Neural cell (in vitro differentiated cells): ENCODE data around the gene AIPL1. TPM values are rescaled to one million over a fixed set of nuclear protein-coding genes. Genes with fewer than 3 reads are reported as not detected.

ENCODE experiments used
- H2AFZ ChIP-seq: fragments of 200-600, 300-800 bp; sonication (generic), shearing (Covaris generic); 2 replicates; pipeline ENCODE4 v1.6.0; 2014; ENCODE audit warnings: low read depth, mild to moderate bottlenecking, antibody characterized with exemption, low read length, moderate library complexity
- H3F3A ChIP-seq: fragments of 200-600 bp; shearing (Covaris generic); 2 replicates; pipeline ENCODE4 v1.6.1; 2016; ENCODE audit warnings: mild to moderate bottlenecking, moderate library complexity, mixed read lengths, antibody characterized with exemption, low read length; ENCODE audit not compliant: insufficient read depth, poor library complexity, severe bottlenecking
- H3K27ac ChIP-seq: fragments of 200-600, 300-800 bp; sonication (generic), shearing (Covaris generic); 2 replicates; pipeline ENCODE4 v1.5.1; 2014; ENCODE audit warnings: mild to moderate bottlenecking, low read length, moderate library complexity
- H3K27me3 ChIP-seq: fragments of 300-800, 200-600 bp; sonication (generic), shearing (Covaris generic); 2 replicates; pipeline ENCODE4 v1.6.0; 2014; ENCODE audit warnings: mild to moderate bottlenecking, low read depth, low read length, moderate library complexity; ENCODE audit not compliant: insufficient read depth
- H3K36me3 ChIP-seq: fragments of 300-800, 200-600 bp; sonication (generic), shearing (Covaris generic); 2 replicates; pipeline ENCODE4 v1.5.1; 2014; ENCODE audit warnings: mild to moderate bottlenecking, antibody characterized with exemption, low read length, moderate library complexity; ENCODE audit not compliant: insufficient read depth
- H3K4me2 ChIP-seq: fragments of 300-800, 200-600 bp; sonication (generic), shearing (Covaris generic); 2 replicates; pipeline ENCODE4 v1.6.0; 2014; ENCODE audit warnings: mild to moderate bottlenecking, low read length
- H3K4me3 ChIP-seq: fragments of 300-800, 200-600 bp; sonication (generic), shearing (Covaris generic); 2 replicates; pipeline ENCODE4 v1.5.1; 2014; ENCODE audit warnings: mild to moderate bottlenecking, low read length, moderate library complexity
- H3K79me2 ChIP-seq: fragments of 200-600 bp; shearing (Covaris generic); replicated peaks from 2 replicates; pipeline ENCODE4 v1.6.0; 2014; ENCODE audit warnings: mild to moderate bottlenecking, low read length, moderate library complexity; ENCODE audit not compliant: insufficient read depth
- H3K9ac ChIP-seq: fragments of 300-800, 200-600 bp; sonication (generic), shearing (Covaris generic); 2 replicates; pipeline ENCODE4 v1.6.1; 2016; ENCODE audit warnings: mild to moderate bottlenecking, low read length, mixed read lengths
- H3K9me2 ChIP-seq: fragments of 200-600 bp; shearing (Covaris generic); 2 replicates; pipeline ENCODE4 v1.6.1; 2016; ENCODE audit warnings: mild to moderate bottlenecking, low read length, mixed read lengths; ENCODE audit not compliant: insufficient read depth
- H3K9me3 ChIP-seq: fragments of 200-600, 300-800 bp; sonication (generic), shearing (Covaris generic); 2 replicates; pipeline ENCODE4 v1.6.1; 2016; ENCODE audit warnings: mild to moderate bottlenecking, mixed run types, low read length, moderate library complexity, mixed read lengths
- H4K20me1 ChIP-seq: fragments of 200-600 bp; shearing (Covaris generic); 2 replicates; pipeline ENCODE4 v1.6.1; 2016; ENCODE audit warnings: mild to moderate bottlenecking, mixed run types; ENCODE audit not compliant: insufficient read depth
- EP300 ChIP-seq: fragments of 450-650 bp; conservative IDR thresholded peaks from 2 replicates; pipeline ENCODE4 v1.6.1; 2014; ENCODE audit warnings: antibody characterized with exemption, mild to moderate bottlenecking, moderate library complexity; ENCODE audit not compliant: poor library complexity, severe bottlenecking
- EZH2 ChIP-seq: fragments of 200-600, 300-800 bp; shearing (Covaris generic), sonication (generic); IDR thresholded peaks from 2 replicates; pipeline ENCODE4 v1.6.1; 2014; ENCODE audit warnings: antibody characterized with exemption, low read length, borderline replicate concordance, mild to moderate bottlenecking; ENCODE audit not compliant: insufficient read depth, poor library complexity, severe bottlenecking
- MXI1 ChIP-seq: fragments of 450-650 bp; conservative IDR thresholded peaks from 2 replicates; pipeline ENCODE4 v1.6.1; 2014; ENCODE audit warnings: antibody characterized with exemption, mild to moderate bottlenecking; ENCODE audit not compliant: poor library complexity, severe bottlenecking
- POLR2AphosphoS5 ChIP-seq: IDR thresholded peaks from 2 replicates; pipeline ENCODE4 v1.6.1; 2012
- RAD21 ChIP-seq: fragments of 450-650 bp; conservative IDR thresholded peaks from 2 replicates; pipeline ENCODE4 v1.6.1; 2014; ENCODE audit warnings: antibody characterized with exemption, mild to moderate bottlenecking, moderate library complexity
- SMC3 ChIP-seq: fragments of 450-650 bp; conservative IDR thresholded peaks from 2 replicates; pipeline ENCODE4 v1.6.1; 2014; ENCODE audit warnings: antibody characterized with exemption, mild to moderate bottlenecking, moderate library complexity; ENCODE audit not compliant: poor library complexity
- TAF1 ChIP-seq: IDR thresholded peaks from 2 replicates; pipeline ENCODE4 v1.6.1; 2012; ENCODE audit warnings: low read depth
- polyA plus RNA-seq: library from polyadenylated mRNA; depleted of rRNA; stranded (reverse); fragments of >200 nt; gene quantifications from 2 replicates; pipeline ENCODE4 v1.2.3, GENCODE V29; 2014
- TF ChIP-seq, protein P1 (sequence below): IDR thresholded peaks from 2 replicates; pipeline ENCODE4 v1.6.1; 2012; ENCODE audit warnings: borderline replicate concordance
- TF ChIP-seq, protein P2 (sequence below): fragments of 450-650 bp; IDR thresholded peaks from 2 replicates; pipeline ENCODE4 v1.5.1; 2014; ENCODE audit warnings: antibody characterized with exemption, mild to moderate bottlenecking, moderate library complexity; ENCODE audit not compliant: poor library complexity, severe bottlenecking

The AIPL1 gene
- polyA plus RNA-seq, 1 donor from 2014 or later, result not detected

DNA sequence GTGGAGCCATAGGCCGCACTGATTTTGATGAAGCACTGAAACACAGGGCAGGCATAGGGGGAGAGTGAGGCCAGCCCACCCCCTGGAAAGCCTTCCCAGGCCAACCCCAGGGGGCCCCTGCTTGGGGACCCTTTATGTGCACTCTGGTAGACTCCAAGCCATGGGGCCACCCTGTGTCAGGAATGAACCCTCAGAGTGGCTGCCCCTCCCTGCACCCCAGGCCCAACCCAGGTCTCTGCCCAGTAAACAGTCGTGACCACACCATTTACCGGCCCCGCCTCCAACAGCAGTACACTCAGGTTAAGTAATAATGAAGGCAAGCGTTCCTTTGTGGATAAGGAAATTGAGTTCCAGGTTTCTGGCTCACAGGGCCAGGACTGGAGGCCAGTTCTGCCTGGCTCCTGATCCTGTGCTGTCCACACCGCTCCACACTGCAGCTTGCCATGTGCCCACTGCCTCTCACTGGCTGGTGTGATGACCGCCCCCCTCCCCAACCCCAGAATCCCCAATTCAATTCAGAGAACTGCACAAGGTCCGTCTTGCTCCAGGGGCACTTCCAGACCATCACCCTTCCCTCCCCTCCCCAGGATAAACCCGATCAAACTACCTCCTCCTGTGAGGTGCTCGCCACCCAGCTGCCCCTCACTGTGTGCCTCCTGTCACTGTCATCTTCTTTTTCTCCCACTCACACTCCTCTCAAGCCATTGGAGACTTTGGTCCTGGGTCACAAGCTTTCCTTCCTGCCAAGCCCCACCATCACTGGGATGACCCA, 23.0 kb upstream of the AIPL1 start:
- TF ChIP-seq TAF1, result no peak
- no peak for TF ChIP-seq SMC3
- no peak for TF ChIP-seq RAD21
- TF ChIP-seq EP300, result no peak
- TF ChIP-seq, protein P1, sequence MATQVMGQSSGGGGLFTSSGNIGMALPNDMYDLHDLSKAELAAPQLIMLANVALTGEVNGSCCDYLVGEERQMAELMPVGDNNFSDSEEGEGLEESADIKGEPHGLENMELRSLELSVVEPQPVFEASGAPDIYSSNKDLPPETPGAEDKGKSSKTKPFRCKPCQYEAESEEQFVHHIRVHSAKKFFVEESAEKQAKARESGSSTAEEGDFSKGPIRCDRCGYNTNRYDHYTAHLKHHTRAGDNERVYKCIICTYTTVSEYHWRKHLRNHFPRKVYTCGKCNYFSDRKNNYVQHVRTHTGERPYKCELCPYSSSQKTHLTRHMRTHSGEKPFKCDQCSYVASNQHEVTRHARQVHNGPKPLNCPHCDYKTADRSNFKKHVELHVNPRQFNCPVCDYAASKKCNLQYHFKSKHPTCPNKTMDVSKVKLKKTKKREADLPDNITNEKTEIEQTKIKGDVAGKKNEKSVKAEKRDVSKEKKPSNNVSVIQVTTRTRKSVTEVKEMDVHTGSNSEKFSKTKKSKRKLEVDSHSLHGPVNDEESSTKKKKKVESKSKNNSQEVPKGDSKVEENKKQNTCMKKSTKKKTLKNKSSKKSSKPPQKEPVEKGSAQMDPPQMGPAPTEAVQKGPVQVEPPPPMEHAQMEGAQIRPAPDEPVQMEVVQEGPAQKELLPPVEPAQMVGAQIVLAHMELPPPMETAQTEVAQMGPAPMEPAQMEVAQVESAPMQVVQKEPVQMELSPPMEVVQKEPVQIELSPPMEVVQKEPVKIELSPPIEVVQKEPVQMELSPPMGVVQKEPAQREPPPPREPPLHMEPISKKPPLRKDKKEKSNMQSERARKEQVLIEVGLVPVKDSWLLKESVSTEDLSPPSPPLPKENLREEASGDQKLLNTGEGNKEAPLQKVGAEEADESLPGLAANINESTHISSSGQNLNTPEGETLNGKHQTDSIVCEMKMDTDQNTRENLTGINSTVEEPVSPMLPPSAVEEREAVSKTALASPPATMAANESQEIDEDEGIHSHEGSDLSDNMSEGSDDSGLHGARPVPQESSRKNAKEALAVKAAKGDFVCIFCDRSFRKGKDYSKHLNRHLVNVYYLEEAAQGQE, result no peak
- TF ChIP-seq, protein P2, sequence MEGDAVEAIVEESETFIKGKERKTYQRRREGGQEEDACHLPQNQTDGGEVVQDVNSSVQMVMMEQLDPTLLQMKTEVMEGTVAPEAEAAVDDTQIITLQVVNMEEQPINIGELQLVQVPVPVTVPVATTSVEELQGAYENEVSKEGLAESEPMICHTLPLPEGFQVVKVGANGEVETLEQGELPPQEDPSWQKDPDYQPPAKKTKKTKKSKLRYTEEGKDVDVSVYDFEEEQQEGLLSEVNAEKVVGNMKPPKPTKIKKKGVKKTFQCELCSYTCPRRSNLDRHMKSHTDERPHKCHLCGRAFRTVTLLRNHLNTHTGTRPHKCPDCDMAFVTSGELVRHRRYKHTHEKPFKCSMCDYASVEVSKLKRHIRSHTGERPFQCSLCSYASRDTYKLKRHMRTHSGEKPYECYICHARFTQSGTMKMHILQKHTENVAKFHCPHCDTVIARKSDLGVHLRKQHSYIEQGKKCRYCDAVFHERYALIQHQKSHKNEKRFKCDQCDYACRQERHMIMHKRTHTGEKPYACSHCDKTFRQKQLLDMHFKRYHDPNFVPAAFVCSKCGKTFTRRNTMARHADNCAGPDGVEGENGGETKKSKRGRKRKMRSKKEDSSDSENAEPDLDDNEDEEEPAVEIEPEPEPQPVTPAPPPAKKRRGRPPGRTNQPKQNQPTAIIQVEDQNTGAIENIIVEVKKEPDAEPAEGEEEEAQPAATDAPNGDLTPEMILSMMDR, result no peak
- no peak for TF ChIP-seq MXI1
- TF ChIP-seq EZH2, result no peak
- no peak for TF ChIP-seq POLR2AphosphoS5
- no peak overlapping the region for H2AFZ ChIP-seq
- no peaks in the 10 kb centered on the region for H3K27me3 ChIP-seq
- no peaks in the 10 kb centered on the region for H3K36me3 ChIP-seq
- H4K20me1 ChIP-seq, result no peaks in the 10 kb centered on the region
- no peak overlapping the region for H3K27ac ChIP-seq
- H3K4me2 ChIP-seq, result no peak overlapping the region
- H3K4me3 ChIP-seq, result no peak overlapping the region
- H3K9me3 ChIP-seq, result no peaks in the 10 kb centered on the region
- no peak overlapping the region for H3K9ac ChIP-seq
- no peaks in the 10 kb centered on the region for H3F3A ChIP-seq
- no peaks in the 10 kb centered on the region for H3K9me2 ChIP-seq
- H3K79me2 ChIP-seq, result no peaks in the 10 kb centered on the region

DNA sequence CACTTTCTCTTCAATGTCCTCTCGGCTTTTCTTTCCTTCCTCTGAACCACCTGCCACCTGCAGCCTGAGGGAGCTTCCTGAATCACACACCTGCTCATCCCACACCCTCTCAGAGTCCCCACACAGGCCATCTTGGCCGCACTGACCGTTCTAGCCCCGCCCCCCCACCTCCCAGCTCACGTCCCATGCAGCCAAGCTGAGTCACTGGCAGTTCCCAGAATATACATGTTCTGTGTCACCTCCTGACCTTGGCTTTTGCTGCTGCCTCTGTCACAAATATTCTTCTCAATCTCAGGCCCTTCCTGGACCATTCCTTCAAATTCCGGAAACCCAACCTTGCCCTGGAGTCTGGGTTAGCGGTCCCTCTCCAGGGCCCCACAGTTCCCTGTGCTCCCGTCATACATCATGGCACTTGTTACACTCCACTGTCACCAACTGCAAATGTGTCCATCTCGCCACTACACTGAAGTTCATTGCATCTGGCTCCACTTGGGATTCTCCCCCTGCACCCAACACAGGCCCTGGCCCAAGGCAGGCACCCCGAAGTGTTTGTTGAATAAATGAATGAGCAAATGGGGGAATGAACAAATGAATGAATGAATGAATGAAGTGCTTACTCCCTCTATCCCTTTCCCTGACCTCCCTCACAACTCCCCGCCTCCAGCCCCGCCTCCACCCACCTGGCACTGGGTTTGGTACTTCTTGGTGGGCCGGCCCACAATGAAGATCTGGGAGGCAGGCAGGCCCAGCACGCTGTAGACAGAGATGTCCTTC, 22.2 kb upstream of the AIPL1 start:
- no peaks in the 10 kb centered on the region for H3F3A ChIP-seq
- no peak overlapping the region for H3K9ac ChIP-seq
- no peak overlapping the region for H3K27ac ChIP-seq
- no peaks in the 10 kb centered on the region for H3K9me2 ChIP-seq
- no peak overlapping the region for H3K4me2 ChIP-seq
- no peaks in the 10 kb centered on the region for H3K9me3 ChIP-seq
- no peaks in the 10 kb centered on the region for H3K79me2 ChIP-seq
- H3K4me3 ChIP-seq, result no peak overlapping the region
- H3K36me3 ChIP-seq, result no peaks in the 10 kb centered on the region
- TF ChIP-seq EZH2 (no peak), EP300 (no peak), POLR2AphosphoS5 (no peak), MXI1 (no peak), RAD21 (no peak), TAF1 (no peak), SMC3 (no peak)
- TF ChIP-seq, protein P1, result no peak
- TF ChIP-seq, protein P2, result no peak
- no peaks in the 10 kb centered on the region for H4K20me1 ChIP-seq
- no peaks in the 10 kb centered on the region for H3K27me3 ChIP-seq
- H2AFZ ChIP-seq, result no peak overlapping the region
